ENCODE measurements around the gene B4GAT1.
A peak's percentile ranks its signal among the peaks of the same experiment; 100 is the strongest.
"Not testable (repeated sequence)": the region's sequence is repeated elsewhere in the genome, so short reads cannot be mapped to it uniquely, and the experiment has no call there.

The B4GAT1 gene

DNA sequence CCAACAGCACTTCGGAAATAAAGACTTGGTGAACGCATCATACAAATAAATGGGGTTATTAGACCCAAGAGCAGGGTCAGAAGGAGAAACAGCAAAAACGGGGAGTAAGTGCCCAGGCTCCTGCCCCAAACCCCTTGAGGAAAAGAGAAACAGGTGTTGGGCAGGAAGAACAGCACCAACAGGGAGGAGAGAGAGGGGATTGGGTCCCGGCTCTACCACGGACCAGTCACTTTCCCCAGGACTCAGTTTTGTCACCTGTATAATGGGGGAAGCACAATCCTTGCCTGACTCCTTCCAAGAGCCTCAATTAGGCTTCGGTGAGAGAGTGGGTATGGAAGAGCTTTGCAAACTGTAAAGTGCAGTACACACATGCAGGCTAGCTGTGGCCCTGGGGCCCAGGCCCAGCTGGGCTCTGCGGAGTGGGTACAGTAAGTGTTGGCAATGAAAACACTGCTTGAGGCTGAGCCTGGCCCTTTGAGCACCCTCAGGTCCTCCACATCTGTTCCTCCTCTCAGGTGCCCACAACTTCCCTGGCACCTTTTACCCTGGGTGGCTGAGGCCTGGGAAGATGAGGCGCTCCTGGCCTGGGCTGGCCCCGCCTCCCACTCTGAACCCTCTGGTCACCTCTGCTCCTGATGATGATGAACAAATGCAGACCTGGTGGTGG, 15.2 kb upstream of the B4GAT1 start:
- DNase-seq, result no peak

DNA sequence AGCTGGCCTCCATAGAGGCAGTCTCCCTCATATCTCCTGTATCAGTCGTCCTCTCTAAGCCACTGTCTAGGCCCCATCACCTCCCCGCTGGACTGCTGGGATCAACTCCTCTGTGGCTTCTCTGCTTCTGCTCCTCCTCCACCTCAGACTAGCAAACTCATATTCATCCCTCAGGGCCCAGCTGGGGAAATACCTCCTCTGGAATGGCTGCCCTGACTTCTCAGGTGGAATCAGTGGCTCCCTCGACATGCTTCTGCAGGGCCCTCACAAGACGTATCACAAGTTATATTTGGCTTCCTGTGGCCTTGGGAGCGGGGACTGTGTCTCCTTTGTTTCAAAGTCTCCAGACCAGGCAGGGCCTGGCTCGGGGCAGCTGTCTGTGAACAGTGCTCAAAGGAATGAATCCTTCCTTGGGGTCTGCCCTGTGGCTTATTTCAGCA, 14.1 kb upstream of the B4GAT1 start:
- DNase-seq, result no peak

DNA sequence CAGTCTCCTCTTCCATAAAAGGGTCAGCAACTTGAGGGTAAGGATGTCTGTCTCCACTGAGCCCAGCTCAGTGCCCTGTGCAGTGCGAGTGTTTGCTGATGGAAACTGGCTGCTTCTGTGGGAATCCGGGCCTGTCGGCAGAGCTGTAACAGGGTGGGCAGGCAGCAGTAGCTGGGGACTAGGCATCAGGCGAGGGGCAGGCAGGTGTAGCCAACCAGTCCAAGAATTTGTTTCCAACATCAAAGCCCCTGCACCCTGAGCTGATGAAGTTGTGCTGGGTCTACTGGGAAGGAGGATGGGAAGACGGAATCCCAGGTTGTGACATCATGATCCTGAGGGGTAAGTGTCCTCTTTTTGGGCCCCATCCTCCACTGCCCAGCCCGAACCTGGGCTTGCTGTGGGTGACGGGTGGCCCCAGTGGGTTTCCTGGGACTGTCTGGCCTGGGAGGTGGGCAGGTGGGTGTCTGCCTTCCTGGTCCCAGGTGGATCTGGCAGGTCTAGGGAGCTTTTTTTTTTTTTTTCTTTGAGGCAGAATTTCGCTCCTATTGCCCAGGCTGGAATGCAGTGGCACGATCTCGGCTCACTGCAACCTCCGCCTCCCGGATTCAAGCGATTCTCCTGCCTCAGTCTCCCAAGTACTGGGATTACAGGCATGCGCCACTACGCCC, 13.1 kb upstream of the B4GAT1 start:
- DNase-seq, result no peak

DNA sequence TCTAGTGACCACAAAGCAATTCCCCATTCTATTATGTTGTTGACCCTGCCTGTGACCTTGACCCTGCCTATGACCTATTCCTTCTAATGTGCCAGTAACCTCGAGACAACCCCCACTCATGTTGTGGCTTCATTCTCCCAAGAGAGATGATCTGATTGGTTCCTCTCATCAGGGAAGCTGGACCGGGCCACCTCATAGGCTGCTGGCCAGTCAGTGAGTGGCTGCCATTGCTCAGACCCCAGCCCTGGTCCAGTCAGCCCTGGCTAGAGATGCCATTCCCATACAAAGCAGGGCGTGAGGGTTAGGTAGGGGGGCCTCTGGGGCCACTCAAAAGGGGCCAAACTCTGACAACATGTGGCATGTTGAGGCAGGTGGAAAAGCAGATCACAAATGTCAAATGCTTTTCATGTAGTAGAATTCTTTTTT, 12.2 kb upstream of the B4GAT1 start:
- no peak for DNase-seq

DNA sequence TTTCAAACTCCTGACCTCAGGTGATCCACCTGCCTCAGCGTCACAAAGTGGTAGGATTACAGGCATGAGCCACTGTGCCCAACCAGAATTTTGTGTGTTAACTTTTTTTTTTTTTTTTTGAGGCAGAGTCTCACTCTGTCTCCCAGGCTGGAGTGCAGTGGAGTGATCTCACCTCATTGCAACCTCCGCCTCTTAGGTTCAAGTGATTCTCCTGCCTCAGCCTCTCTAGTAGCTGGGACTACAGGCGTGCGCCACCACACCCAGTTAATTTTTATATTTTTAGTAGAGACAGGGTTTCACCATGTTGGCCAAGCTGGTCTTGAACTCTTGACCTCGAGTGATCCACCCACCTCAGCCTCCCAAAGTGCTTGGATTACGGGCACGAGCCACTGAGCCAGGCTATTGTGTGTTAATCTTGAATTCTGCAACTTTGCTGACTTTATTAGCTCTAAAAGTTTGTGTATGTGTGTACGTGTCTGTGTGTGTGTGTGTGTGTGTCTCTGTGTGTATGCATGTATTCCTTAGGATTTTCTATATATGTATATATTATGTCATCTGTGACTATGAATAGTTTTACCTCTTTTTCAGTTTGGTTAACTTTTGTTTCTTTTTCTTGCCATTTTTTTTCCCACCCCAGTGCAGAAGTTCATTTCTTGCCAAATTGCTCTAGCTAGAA, 3.3 kb upstream of the B4GAT1 start:
- not testable (repeated sequence) for DNase-seq

DNA sequence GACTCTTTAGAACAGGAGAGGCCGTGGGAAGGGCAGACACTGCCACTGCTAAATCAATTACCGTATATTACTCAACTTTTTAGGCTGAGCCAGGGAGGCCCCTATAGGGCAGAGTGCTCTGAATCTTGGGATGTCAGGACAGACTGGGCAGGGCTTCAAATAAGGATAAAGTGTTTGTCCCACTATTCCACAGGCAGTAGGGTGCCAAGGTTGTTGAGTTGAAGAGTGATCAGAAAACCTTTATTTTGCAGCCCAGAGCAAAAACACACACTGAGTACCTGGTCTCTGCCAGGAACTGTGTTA, 1.6 kb upstream of the B4GAT1 start:
- DNase-seq, result no peak

DNA sequence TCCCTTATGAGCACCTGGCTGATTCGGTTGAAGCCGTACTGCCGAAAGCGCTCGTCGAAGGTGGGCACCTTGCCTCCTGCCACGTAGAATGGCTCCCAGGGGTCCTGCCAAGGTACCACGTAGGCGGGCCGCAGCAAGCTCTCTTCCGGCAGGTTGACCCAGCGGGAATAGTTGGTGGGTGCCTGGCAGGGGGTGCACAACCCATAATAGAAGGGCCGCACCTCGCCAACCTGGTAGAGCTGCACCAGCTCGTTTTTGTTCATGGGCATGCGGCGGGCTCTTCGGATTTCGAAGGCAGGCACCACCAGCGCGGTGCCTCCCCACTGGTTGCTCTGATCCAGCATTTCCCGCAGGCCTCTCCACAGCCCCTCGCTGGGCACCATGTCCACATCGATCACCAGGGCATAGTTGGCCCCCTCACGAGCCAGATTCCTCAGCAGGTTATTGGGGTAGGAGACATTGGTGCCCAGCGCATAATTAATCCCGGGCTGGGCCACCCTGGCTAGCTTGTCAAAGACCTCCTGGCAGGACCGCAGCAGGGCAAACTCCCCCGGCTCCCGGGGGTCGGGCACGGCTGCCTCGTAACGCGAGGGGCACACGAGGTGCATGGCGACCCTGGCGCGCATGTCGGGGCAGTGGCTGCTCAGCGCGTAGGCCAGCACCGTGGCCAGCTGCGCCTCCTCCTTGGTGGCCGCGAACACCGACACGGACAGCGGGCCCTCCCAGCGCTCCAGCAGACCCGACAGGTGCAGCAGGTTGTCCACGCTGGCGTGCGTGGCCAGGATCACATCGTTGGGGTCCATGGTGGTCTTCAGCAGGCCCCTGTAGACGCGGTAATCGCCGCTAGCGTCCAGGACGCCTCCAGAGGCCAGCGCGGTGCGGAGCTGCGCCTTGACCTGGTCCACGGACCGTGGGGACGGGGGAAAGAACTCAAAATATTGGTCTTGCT, 679 bp downstream of the B4GAT1 start:
- no peak for DNase-seq

DNA sequence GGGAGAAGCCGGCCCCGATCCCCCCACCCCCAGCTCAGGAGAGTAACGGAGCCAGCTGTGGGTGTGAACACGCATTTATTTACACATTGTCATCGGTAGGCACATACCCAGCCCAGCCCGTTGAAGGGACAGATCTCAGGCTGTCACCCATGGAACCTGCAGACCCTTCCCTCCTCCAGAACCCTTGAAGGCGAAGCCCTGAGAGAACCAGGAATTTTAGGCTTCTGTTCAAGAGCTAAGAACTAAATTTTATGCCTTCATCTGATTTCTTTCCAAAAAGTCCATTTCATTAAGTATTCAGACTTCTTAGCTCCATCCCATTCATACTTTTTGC, 2.1 kb downstream of the B4GAT1 start:
- no peak for DNase-seq

DNA sequence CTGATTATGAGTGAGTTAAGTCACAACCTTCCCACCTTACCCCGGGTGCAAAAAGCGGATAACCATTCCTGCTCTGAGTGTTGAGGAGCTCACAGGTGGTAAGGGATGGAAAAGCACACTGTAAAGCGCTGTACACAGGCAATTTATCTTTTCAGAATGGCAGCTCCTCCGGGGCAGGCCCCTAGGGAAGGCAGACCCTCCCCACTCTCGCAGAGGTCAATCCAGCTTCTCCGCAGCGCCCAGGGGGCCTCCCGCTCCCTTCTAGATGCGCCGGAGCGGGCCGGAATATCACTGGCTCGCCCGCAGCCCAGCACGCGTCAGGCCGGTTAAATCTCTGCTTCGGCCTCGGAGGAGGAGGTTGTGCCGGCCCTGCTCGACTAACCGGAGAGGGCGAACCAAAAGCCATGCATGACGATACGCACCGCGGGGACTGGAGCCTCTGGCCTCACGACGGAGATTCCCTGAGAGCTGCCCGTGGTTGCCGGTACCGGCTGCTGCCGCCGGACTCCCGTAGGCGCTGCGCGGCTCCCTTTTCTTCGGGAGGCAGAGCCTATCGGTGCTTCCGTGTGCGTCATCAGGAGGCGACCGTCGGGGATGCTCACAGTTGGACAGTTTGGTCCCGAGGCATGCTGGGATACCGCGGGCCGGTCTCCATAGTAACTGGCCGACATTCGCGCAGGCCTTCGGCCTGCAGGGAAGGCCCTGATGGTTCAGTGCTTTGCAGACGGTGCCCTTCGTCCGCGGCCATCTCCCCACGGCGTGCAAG, 2.7 kb downstream of the B4GAT1 start, which contains the start of gene BRMS1:
TSS of gene BRMS1 (minus strand) at position 555 of the 766 bp plus-strand sequence. CDS start 2,870 bp downstream, outside the sequence.
- peak; percentile 79 to 91 for DNase-seq

DNA sequence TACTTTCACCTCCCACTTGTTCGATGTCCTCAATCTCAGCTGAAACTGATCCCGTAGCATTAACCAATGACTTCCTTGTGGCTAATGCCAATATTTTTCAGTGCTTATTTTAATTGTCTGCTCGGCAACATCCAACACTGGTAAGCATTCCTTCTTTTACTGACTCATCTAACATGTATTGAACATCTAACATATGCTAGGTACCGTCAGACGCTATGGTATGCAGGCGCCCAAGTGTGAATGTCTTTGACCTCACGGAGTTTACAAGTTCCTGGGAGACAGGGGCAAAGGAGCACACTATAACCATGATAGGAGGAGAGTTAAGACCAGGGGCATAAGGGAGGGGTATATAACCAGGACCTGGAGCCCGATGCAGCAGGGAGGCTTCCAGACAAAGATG, 4.3 kb downstream of the B4GAT1 start:
- no peak for DNase-seq

DNA sequence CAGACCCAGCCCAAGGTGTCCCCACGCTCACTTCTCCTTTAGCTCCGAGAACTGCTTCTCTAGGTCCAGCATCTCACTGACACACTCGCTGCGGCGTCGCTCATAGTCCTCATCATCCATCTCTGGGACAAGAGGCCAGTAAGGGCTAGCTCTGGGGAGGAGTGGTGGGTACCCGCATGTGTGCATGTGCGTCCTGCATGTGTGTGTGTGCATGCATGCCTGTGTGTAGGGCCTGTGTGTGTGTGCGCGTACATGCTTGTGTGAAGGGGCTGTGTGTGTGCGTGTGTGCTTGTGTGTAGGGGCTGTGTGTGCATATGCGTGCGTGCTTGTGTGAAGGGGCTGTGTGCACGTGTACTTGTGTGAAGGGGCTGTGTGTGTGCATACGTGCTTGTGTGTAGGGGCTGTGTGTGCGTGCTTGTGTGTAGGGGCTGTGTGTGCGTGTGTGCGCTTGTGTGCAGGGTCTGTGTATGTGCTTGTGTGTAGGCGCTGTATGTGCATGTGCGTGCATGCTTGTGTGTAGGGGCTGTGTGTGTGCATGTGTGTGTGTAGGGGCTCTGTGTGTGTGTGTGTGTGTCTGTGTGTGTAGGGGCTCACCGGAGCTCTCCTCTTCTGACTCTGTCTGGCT, 5.8 kb downstream of the B4GAT1 start:
- DNase-seq, result no peak

DNA sequence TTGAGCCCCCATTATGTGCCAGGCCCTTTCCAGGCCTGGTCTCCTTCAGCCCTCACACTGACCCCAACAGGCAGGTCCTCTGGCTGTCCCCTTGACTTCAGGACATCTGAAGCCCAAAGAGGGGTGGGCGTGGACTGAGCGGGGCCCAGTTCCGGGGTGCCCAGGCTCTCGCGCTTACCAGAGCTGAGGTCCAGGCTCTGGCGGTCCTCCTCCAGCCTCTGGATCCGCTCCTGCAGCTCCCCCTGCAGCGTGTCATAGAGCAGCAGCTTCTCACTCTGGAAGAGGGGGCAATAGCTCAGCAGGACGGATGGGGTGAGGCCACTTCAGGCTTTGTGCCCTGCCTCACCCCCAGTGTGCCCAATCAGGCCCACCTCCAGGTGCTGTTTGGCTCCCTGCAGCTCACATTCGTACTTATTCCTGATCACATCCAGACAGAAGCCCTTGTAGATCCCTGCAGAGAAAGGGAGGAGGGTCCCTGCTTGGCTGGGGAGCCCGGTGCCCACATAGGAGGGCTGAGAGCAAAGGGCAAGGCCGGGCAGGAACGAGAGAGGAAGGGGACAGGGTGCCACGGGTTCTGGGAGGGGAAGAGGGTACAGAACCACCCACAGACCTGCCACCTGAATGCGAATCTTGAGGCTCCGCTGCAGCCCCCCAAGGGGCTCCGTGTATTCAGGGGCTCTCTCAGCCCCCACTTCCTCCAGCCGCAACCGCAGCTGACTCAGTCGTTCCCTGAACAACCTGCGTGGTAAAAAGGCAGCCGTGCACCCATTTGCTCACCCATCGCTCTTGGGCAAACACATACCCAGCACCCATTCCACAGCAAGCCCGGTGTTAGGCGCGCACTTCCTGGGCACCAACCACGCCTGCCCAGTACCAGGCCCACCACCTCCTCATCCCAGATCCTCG, 6.6 kb downstream of the B4GAT1 start:
- DNase-seq, result no peak

DNA sequence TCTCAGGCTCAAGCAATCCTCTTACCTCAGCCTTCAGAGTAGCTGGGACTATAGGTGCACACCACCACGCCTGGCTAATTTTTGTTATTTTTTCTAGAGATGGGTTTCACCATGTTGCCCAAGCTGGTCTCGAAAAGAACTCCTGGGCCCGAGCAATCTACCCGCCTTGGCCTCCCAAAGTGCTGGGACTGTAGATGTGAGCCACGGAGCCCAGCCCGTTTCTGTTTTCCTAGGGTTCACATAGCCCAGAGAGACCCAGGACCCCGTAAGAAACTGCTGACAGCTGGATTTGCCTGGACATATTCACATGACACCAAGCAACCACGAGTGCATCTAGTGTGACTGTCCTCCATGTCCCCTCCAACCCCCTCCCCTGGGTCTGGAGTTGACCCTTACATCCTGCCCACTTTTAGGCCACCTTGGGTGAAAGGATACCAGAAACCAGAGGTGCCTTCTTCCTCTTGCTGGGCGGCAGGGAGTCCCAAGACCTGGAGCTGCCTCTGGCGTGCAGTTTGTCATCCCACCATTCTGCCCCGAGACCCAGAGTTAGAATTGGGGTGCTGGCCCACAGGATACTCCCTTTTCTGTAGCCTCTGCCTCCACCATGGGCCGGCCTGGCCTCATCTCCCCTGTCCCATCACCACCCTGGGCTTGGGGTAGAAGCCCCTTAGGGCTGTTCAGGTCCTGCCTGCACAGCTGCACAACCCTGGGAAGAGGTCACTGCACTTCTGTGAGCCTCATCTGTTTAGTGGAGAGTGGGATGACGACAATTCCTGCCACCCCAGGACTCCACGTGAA, 7.5 kb downstream of the B4GAT1 start:
- no peak for DNase-seq

DNA sequence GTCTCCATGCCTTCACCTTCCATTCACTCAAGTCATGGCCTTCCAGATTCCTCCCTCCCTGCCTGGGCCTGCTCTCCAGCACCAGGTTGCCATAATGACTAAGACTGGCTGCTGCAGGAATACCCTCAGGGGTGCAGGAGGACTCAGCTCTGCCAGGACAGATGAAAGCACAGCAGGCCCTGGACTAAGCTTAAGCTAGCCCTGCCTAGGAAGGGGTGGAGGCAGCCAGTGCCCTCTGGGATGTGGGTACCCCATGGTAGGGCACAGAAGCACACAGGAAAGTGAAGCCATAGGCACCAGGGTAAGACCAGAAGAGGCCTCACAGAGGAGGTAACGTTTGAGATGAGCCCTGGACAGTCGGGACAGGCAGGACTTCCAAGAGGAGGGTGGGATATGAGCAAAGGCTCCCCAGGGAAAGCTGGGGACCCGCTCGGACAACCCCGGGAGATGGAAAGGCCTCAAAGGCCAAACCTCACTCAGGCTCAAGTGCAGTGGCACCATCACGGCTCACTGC, 8.2 kb downstream of the B4GAT1 start:
- DNase-seq, result no peak

DNA sequence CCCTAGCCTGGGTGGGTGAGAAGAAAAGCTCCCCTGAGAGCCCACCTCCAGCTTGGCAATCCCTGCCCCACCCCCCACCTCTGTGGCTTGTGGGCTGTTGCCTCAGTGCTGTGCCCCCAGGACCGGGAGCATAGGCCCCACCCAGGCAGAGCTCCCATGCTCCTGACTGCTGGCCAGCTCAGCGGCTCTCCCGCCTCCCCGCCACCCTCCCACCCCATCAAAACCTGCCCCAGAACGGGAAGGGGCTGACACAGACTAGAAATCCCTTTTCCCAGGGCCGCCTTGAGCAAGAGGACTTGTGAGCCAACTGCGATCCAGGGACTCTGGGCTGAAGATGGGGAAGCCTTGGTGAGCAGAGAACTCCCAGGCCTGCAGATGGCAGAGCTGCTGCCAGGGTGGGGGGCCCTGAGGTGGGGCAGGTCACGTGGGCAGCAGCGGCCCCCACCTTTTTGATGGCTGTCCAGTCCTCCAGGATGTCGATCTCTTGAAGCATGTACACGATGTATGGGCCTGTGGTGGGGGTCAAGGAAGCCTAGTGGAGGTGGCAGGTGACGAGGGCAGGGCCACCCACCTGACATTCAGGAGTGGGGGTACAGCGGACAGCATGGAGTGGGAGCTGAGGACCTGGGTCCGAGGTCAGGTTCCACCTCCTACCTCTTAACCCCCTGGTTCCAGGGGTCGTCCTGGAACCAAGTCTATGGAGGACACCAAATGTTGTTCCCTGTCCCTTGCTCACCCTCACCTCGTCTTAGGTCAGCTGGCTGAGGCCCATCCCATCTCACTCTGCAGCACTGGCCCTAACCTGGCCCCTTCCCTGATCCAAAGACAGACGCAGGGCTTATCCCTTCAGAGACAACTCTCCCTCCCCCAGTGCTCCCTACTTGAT, 8.9 kb downstream of the B4GAT1 start:
- DNase-seq, result no peak

DNA sequence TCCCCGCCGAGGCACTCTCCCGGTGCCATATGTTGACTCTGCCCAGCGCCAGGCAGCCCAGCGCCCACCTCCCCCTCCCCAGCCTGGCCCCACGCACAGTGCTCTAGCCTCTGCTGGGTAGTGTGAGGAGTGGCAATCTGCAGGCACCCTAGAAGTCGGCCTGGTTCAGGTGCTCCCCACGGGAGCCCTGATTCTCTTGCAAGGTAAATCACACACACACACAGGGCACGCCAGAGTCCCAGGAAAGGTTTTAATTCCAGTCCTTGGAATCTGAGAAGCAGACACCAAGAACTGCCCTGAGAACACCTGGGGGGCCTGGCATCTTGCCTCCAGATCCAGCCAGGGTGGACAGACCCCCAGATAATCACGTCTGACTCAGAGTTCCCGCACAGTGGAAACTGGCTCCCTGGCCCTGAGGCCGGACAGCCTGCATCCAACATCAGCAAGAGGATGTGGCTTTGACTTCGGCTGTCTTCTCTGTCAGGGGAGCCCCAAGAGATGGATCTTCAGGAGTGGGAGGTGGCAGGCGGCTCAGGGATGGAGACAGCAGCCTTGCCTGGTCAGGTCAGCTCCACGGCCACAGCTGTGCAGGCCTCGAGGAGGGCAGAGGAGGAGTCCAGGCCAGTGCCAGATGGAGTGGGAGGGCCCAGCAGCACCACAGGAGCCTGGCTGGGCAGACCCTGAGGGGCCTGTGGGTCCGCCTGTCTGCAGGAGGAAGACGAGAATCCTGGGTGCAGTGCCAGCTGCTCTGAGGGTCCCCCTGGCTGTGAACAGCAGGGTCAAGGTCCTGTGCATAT, 10.1 kb downstream of the B4GAT1 start:
- peak; percentile 87 to 91 for DNase-seq

DNA sequence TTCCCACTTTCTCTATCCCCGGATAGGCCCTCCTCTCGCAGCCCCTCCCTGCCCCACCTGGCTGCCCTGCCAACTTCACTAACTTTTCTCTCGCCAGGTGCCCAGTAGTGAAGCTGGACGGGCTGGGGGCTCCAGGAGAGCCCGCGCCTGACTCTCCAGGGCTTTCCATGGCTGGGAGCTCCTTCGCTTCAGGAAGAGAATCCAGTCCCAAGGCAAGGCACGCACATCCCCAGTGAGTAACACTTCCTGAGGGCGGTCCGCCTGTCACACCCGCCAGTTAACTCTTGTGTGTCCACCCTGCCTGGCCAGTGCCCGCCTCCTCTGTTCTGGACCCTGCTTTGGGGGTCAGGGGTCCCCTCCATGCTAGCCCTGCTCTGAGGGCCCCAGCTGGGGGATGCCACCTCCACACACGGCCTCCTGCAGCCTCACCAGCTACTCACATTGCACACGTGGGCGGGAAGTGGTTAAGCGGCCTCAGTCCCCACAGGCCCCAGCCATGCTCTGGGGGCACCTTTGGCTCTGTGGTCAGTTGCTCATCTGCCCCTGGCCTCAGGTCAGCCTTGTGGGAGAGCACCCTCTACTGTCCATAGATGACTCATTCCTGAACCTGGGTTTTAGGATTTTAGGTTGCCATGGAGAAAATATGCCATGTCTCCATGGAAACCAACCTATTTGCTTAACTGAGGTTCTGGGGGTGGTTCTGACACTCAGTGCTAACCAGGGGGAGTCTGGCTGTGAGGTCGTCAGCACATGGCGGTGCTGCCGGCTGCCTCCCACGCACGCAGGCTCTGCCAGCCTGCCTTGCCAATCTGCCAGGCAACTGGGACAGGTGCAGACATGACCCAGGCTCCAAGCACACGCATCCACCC, 11.0 kb downstream of the B4GAT1 start, which contains the start of gene RIN1:
TSS of gene RIN1 (minus strand) at position 201 of the 869 bp plus-strand sequence. CDS start at position 169, 32 bp downstream.
- DNase-seq, result peak; percentile 84 to 93

Measured in NCI-H524 (cell line).